GM18867 (cell line): ENCODE data around the gene LCE3E.

Source experiments
- ATAC-seq: cut with Tn5 transposase; IDR thresholded peaks from one replicate; pipeline ENCODE4 v1.9.1; 2021; ENCODE audit warnings: mild to moderate bottlenecking, moderate library complexity; ENCODE audit not compliant: unreplicated experiment

The LCE3E gene

GRCh38 chr1:152517237-152517811 is 49.3 kb downstream of the LCE3E start:
- no peak for ATAC-seq

GRCh38 chr1:152516082-152516481 is 50.5 kb downstream of the LCE3E start:
- ATAC-seq: no peak
